Activated CD4-positive, alpha-beta T cell treated with anti-CD3 and anti-CD28 coated beads, Interleukin-2, Interleukin-6, amounts not matched to agents 100 ng/mL and 50 ng/mL, durations not matched to agents 16 hours and 8 hours (primary cell): ENCODE measurements around the gene RFLNA.

ENCODE experiments used
- DNase-seq: peaks from one replicate; pipeline ENCODE4 v3.0.0-alpha.2; 2020

Gene RFLNA

GRCh38 chr12:124338876-124339603, 44.1 kb downstream of the RFLNA start:
- DNase-seq, result no peak

DNA sequence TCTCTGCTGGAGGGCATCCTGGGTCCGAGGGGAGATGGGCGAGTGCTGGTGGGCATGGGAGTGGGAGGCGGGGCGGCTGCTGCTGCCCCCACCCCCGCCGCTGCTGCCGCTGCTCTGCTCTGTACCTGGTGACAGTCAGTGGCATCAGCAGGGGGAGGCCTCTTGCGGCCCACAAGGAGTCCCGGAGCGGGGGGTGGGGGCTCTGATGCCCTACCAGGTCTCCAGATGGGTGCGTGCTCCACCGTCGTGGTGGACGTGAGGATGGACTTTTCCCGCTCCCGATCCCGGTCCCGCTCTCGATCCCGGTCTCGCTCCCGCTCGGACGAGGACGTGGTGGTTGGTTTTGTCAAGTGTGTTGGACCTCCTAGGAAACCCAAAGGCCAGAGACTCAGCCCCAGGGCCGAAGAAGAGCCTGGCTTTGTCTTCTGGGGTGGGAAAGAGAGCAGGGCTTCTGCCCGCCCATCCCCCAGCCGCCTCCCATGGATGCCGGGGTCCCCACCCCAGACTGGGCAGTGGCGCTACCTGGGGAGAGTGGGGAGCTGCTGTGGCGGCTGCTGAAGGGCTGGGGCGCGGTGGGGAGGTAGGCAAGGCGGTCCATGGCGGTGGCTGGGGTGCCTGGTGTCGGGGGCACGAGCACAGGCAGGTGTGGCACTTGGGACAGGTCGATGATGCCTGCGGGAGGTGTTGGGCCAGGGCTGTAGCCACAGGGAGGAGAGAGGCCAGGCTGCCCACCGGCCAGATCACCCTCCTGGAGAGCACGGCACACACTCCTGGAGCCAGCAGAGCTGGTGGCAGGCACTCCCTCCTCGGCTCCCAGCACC, 45.4 kb downstream of the RFLNA start:
- DNase-seq, result no peak

- no peak for DNase-seq
These were observed 46.8 kb downstream of the RFLNA start for GRCh38 chr12:124341645-124342069.

DNA sequence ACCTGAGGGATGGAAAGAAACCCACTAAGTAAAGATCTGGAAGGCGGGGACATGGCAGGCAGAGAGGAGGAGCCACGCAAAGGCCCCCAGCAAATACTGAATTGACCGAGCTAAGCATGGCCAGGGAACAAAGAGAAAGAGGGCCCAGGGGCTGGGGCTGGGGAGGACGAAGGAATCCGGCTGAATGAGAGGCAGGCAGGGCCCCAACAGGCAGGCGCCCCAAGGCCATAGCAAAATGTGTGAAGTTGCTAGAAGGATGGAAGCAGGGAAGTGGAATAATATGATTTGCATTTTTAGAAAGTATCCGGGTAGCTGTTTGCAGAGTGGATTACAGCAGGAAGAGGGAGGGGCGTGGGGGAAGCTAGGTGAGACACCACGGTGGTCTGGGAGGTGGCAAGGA, 49.1 kb downstream of the RFLNA start:
- DNase-seq, result no peak

- no peak for DNase-seq
These were observed 49.6 kb downstream of the RFLNA start for GRCh38 chr12:124344526-124344925.

- no peak for DNase-seq
These were observed 50.9 kb downstream of the RFLNA start for GRCh38 chr12:124345795-124346194.

- DNase-seq, result no peak
These were observed 51.7 kb downstream of the RFLNA start for GRCh38 chr12:124346425-124347168.

- no peak for DNase-seq
These were observed 52.4 kb downstream of the RFLNA start for GRCh38 chr12:124347335-124347734.

DNA sequence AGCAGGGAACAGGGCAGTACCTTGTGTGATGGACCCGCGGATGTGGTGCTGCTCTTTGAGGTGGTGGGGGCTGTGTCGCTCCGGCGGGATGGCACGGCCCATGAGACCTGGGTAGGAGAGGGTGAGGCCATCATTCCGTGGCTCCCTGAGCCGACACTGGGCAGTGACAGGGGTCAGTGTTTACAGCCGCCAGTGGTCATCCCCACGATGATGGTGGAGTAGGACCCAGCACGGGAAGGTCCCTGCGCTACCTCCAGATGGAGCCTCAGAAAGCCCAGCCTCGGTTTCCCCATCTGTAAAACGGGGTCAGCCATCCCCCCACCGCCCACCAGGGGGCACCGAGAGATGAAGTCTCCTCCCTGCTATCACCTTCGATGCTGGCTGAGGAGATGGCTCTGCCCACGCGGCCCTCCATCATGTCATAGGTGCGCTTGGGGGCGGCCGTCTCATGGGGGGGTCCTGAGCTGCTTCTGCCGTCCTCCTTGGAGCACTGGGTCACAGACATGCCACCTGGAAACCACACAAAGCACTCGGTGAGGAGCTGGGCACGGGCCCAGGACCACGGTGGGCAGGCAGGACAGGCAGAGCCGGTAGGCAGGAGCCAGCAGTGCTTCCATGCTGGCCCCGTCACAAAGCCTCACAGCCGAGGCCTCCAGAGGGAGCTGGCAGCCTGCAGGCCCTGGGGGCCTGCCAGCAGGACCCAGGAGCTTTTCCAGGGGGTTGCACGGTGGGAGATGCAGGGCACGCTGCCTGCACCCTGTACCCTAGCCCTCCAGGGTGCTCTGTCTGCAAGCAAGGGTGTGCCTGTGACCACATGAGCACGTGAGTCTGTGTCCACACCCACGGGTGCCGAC, 53.1 kb downstream of the RFLNA start:
- peak; percentile 20 for DNase-seq

DNA sequence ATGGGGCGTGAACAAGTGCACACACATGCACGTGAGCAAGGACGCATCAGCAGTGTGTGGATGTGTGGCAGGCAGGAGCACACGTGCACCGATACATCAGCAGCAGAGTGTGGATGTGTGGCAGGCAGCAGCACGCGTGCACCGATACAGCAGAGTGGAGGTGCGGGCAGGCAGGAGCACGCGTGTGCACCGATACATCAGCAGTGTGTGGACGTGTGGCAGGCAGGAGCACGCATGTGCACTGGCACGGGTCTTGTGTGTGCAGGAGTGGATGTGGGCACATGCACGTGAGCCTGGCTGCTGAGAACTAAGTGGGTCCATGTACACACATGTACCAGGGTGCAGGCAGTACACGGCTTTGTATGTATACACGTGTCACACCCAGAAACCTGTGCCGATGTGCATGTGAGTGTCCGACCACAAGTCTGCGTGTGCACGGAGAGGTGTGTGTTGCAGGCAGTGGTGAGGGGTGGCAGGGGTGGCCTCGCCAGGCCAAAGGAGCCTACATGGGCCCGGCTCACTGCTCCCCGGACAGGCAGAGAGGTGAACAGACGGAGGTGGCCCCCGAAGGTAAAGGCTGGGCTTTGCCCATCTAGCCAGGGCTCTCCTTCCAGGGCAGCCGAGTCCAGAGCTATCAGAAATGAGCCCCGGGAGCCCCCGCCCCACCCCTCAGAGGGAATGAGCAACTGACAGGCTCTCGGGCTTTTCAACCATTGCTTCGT, 53.9 kb downstream of the RFLNA start:
- no peak for DNase-seq

DNA sequence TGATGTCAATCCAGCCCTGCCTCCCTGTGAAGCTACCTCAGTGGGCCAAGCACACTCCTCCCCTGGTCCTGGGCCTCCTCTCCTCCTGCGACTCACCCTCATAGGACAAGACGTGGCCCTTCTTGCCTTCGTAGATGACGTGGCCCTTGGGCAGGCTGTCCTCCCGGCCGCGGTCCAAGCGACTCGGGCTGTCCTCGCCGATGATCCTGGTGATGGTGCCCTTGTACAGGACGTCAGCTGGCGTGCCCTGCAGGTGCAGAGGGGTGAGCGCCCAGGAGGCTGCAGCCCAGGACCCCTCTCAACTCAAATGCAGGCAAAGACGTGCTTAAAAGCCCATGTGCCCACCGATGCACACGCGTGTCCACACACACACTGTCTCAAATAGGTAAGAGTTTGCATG, 55.6 kb downstream of the RFLNA start:
- no peak for DNase-seq

DNA sequence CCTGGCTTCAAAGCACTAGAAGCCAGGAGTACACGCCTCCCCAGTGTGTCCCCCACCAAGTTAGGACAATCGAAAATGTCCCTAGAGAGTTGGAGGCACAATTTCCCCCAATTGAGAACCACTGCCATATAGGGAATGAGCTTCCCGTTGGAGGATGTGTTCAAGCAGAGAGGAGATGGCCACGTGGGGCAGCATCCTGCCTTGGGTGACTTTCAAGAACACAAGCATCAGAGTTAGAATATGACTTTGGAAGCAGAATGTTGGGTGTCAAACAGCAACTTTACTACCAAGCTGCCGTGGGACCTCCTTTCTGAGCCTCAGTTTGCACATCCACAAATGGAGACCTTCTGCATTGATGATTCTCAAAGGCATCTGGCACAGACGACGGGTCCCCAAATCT, 56.5 kb downstream of the RFLNA start:
- DNase-seq, result no peak

GRCh38 chr12:124352257-124352656, 57.4 kb downstream of the RFLNA start:
- no peak for DNase-seq

DNA sequence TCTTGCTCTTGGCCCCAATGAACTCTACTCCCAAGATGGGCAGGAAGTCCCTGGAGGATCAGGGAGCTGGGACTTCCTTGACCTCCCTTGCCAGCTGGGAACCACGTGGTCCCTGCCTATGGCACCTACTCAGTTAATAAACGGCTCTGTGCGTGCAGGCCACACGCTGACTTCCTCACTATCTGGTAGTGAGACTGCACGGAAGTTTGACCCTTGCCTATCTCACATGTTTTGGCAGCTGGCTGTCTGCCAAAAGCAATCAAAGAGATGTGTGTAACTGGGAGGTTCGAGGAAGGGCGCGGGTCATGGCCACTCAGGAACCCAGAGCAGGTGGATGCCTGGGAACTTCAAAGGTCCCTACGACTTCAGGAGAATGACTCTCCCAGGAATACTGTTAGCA, 57.9 kb downstream of the RFLNA start:
- no peak for DNase-seq

- no peak for DNase-seq
These were observed 59.5 kb downstream of the RFLNA start for GRCh38 chr12:124354400-124354799.

DNA sequence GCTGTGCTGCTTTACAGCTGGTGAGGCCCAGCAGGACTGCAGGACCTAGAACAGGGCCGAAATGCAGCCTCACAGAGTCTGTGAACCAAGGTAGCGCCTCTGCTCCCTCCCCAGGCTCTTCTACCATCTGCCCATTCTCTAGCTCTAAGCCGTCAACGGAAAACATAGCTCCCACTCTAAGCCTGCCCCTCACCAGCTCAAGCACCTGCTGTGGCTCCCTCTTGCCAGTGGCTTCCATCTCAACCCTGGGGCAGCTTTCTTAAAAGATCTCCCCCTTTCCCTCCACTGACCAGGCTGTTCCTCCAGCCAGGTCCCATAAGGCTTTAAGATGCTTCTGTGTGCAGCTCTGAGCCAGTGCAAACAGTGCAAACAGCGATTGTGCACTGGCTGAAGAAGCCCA, 61.3 kb downstream of the RFLNA start:
- DNase-seq, result no peak

GRCh38 chr12:124357616-124358015, 62.7 kb downstream of the RFLNA start:
- DNase-seq, result no peak

GRCh38 chr12:124358572-124358971, 63.7 kb downstream of the RFLNA start:
- no peak for DNase-seq

DNA sequence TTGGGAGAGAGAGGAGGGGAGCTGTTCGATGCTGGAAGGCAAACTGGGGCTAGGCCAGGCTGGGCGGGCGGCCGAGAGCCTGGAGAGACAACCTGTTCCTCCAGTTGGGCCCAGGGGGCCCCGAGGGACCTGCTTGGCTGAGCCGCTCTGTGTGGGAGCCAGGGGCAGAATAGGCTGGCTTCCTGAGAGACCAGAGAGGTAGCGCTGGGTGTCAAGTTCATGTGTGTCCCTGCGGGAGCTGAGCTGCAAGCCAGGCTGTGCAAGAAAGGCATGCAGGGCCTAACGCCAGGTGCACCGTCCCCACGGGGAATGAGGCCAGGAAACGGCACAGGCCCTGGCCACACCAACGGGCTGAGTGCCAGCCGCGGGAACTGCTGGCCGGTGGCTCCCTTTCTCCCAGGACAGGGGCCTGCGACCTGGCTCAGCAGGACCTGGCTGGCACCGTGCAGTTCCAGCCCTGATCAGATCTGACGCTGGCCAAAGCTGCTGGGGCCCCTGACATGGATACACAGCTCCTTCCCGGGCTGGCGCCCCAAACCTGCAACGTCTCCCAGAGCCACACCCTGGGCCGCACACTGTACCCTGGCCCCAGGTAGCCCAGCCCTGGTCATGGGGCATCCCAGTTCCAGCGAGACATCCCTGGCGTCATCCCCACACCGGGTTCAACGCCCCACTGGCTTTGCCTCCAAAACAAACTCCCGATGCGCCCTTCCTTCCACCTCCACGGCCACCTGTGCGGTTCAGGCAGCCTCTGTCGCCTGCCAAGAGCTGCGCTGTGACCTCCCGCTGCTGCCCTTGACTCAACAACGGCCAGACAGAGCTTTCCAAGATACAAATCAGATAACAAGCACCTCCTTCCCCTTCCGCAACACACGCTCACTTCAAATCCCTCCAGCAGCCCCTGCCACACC, 65.0 kb downstream of the RFLNA start:
- no peak for DNase-seq

DNA sequence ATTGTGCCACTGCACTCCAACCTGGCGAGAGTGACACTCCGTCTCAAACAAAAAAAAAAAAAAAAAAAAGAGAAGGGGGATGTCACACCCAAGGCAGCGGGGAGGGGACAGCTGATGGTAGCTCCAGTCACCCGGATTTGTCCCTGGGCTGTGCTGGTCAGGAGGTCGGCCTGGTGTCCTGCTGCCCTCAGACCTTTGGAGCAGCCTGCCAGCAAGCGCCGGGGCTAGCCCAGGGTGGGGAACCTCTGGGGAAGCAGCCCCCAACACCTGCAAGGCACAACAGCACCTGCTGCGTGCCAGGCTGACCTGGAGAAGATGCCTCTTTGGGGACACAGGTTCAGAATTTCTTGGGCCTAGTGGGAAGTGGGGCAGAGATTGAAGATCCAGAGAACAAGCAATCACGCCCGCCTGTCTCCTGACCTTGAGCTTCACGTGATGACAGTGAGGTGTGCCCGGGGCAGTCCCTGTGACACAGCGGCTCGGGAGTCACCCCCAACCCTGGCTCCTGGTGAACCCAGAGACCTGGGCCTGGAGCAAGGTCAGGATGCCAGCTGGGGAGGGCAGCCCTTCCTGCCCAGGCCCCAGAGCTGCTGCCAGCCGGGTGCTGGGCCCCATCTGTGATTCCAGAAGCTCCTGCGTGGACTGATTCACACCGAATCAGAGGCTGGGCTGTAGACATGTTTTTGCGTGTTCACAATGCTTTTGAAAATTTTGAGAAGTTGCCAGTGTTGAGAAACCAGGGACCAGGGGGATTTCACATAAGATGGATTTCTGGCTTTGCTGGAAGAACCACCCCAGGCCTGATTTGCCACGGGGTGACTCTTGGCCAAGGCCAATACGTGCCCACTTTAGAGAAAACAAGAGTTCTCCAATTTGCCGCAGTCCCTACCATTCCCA, 66.4 kb downstream of the RFLNA start:
- no peak for DNase-seq
